NCI-H82 treated with DMSO at 0.1 percent for 48 hours (cell line): ENCODE data around the gene SNAPIN.

ENCODE experiments used
- DNase-seq: peaks from one replicate; lab custom pipeline; 2025; ENCODE audit not compliant: unreplicated experiment; lab: John Stamatoyannopoulos, UW

SNAPIN gene

DNA sequence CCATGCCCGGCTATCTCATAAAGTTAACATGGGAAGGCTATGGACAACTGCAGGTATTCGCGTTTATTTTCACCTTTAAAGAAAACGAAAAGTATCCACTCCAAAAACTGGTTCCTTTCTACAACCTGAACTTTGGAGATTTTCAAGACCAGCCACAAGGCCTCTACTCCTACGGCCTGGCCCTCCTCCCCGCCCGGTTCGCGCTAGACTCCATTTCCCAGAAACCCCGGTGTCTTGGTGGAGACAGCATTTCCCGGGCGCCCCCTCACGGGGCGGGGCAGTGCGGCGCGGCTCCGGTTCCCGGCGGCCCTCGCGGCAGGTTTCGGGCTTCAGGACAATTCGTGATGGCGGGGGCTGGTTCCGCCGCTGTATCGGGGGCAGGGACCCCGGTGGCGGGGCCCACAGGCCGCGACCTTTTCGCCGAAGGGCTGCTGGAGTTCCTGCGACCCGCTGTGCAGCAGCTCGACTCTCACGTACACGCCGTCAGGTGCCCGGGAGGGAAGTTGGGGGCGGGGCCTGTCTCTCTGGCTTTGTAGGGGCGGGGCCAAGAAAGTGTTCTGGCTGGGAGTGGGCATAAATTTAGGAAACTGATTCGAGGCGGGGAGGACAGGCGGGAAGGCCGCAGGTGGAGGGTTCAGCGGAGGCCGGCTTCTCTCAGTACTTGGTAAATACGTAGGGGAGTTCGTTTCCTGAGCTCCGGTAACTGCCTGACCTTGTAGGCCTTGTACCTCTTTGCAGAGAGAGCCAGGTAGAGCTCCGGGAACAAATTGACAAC is at the start of gene SNAPIN:
Gene SNAPIN, plus strand, starts transcription at position 304 of the 775 bp plus-strand sequence. Its CDS starts 41 bp downstream, at position 345.
- DNase-seq: peak; percentile 87

- no peak for DNase-seq
Measured at GRCh38 chr1:153608742-153609584, 49.5 kb upstream of the SNAPIN start.

DNA sequence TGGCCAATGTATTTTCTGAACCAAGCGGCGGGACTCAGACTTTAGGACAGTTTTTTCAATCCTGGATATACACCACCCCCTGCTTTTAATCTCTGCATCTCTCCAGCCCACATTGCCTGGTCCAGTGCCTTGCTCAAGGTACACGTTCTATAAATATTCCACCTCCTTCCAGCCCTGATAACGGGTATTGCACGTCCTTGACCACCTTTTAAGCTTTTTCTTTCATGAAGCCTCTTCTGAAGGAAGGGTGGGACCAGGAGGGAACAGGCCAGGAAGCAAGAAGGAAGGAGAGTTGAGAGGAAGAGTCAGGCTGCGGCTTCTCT is 49.0 kb upstream of the SNAPIN start:
- no peak for DNase-seq

DNA sequence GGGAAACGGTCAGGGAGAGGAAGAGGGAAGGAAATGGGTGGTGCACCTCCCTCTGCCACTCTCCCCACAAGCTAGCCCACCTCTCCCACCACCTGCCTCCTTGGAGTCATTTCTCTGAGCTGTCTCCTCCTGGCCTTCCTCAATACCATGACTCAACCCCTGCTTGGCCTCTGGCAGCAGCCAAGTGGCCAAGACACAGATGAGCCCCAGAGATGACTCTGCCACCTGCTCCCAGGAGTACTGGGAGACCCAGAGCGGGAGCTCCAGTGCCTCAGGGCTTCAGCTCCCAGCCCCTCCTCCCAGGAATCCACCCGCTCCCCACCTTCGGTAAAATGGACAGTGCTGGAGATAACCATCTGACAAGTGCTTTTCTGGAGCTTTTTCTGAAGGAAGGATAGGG is 48.2 kb upstream of the SNAPIN start:
- DNase-seq: no peak

GRCh38 chr1:153610811-153611301 is 47.6 kb upstream of the SNAPIN start:
- DNase-seq: no peak

GRCh38 chr1:153611356-153611755 is 47.1 kb upstream of the SNAPIN start:
- DNase-seq: no peak

DNA sequence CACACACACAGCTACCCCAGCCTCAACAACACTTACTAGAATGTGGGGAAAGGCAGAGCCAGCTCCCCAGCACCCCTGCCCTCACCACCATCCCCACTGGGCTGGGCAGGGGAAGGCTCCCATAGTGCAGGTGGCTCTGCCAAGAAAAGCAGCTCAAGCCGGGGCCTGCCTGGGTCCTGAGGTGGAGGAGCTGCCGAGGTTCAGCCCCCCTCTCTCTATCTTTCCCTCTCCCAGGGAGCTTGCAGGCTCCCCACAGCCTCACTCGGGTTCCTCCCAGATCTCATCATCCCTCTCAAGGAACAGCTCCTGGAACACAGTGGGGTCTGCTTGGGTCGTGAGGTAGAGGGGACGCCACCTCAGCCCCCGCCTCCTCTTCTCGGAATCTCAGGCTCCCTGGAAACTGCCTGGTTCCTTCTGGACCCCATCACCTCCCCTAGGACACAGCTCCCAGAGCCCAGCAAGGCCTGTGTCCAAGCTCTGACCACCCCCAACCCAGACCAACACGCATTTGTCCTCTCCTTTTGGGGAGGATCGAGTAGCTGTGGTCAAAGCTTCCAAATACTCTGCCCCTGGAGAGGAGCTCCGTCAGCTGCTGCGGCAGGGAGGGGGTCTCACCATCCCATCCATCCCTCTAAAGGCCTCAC is 46.3 kb upstream of the SNAPIN start:
- no peak for DNase-seq

DNA sequence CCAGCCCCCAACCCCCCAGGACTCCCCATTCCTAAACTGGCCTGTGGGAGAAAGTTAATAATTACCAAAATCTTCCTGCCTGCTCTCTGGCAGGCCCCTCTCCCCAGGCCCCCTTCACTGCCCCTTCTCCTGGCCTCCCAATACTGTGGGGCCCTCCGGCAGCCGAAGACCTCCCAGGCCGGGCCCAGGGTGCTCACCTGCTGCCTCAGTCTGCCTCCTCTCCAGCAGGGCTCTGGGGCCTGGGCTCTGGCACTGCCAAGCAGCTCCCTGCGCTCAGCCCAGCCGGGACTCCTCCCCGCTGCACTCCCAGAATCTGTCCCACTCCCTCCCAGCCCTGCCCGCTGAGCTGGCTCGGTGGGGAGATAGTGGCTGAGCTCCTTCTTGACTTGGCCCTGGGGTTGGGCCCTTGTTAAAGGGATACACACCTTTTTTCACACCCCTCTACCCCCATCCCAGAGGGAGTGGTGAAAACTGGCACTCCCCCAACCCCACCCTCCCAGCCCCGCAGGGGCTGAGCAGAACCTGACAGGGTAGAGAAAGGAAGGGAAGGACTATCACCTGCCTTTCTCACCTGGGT is 45.7 kb upstream of the SNAPIN start, which contains the start of gene S100A16:
Gene S100A16, minus strand, starts transcription at position 383 of the 577 bp plus-strand sequence. CDS start 4,986 bp downstream, outside the sequence.
- DNase-seq: no peak

- no peak for DNase-seq
Measured at GRCh38 chr1:153613406-153613805, 45.1 kb upstream of the SNAPIN start.

DNA sequence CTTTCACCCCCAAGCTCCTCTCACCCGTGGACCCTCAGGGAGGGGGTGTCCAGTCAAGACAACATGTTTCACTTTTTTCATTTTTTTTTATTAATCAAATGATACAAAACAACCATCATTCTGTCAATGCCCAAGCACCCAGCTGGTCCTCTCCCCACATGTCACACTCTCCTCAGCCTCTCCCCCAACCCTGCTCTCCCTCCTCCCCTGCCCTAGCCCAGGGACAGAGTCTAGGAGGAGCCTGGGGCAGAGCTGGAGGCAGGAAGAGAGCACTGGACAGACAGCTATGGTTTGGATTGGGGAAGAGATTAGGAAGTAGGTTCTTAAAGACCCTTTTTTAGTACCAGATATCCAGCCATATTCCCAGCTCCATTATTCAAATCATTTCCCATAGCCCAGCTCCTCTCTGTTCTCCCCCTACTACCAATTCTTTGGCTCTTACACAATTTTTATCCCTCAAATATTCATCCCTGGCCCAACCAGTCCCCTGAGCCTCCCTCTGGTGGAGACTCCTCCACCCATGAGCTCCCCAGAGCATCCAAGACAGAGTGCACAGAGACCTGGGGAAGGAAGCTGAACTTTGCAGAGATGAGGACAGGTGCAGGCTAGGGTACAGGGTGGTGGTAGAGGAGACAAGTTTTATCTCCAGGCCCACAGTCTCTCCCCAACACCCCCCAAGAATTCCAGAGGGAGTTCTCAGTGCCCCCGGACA is 44.2 kb upstream of the SNAPIN start:
- DNase-seq: no peak

DNA sequence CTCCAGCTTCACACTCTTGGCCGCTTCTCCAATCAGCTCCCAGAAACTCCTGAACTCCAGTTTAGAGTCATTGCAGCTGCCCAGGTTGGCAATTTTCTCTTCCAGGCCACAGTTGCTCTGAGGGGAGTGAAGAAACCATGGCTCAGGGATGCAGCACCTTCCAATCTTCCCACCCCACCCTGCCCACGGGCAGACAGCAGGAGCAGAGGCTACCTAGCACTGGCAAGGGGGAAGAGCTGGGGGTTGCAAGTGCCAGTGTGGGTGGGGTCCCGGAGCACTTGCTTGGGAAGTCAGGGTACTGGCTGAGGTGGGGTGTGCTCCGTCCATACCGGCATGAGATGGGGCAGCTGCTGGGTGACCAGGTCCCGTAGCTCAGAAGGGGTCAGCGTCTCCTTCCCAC is 43.6 kb upstream of the SNAPIN start:
- no peak for DNase-seq

GRCh38 chr1:153615406-153615805 is 43.1 kb upstream of the SNAPIN start:
- no peak for DNase-seq

DNA sequence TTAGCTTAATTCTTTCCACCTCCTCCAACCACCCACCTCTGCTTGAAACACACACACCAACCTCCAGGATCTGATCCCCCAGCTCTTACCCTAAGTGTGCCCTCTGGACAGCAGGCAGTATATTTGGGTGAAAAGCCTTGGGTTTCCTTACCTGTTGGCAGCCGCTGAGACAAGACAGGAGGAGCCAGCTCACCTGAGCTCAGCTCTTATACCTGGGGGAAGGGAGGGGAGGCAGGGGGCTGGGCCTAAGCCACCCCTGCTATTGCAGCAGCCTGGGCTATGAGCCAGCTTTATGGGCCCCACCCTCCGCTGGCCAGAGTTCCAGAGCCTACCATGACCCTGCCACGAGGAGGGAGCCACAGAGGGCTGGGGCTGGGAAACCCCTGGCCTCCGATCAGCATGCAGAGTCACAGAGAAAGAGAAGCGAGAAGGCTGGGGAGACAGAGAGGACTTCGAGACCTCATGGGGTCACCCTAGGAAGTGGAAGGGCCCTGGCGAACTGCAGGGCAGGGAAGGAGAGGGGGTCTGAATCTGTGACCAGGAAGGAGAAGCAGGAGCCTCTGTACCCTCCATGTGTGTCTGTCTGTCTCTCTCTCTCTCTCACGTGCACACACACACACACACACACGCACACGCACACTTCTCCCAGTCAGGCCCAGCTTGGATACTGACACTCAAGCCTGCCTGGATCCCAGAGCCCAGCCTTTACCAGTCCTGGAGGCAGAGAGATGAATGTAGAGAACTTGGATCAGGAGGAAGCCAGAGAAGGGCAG is 42.2 kb upstream of the SNAPIN start, which contains the start of gene S100A14:
Gene S100A14, minus strand, starts transcription at position 182 of the 773 bp plus-strand sequence. CDS start 467 bp downstream, outside the sequence.
- no peak for DNase-seq

DNA sequence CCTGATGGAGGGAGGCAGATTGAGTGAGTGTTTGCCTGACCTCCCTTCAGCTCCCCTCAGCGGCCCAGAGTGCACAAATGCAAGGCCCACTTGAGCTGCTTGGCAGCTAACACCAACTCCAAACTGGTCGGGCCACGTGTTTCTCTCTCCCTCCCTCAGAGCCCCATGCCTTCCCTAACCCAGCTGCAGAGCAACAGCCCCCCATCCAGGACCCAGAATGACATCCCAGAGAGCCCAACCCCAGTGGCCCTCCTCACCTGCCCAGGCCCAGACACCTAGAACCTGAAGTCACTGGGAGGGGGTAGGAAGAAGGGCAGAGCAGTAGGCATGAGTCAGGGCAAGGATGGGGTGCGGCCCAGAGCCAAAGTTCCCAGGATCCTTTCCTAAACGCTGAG is 41.6 kb upstream of the SNAPIN start:
- DNase-seq: no peak

- DNase-seq: no peak
Measured at GRCh38 chr1:153617663-153618062, 40.8 kb upstream of the SNAPIN start.

DNA sequence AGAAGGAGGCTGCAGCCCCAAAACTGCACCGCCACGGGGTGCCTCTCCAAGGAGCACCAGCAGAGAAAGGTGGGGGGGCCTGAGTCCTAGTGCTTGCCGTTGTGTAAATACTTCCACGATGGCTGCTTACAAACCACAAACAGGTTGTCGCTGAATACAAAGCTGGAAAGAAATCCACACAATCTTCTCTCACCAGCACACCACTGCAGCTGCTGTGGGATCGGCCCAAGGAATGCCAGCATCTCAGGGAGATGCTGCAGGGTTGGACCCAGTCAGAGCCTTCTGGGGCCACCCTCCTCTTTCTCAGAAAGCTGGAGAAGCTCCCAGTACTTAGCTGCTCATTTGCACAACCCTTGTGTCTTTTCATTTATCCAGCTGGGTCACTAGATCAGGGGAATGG is 39.3 kb upstream of the SNAPIN start:
- no peak for DNase-seq

DNA sequence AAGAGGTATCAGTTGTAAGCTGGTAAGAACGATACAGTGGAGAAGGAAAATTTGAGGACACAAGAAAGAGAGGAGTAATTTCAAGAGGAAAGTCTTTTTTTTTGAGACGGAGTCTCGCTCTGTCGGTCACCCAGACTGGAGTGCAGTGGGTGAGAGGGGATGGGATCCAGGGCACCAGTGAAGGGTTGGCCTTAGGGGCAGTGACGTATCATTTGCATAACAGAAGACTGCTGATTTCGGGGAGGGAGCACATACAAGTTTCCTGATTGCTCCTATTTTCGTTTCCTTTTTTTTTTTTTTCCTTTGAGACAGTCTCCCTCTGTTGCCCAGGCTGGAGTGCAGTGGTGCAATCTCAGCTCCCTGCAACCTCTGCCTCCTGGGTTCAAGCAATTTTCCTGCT is 35.4 kb upstream of the SNAPIN start:
- DNase-seq: no peak

GRCh38 chr1:153624965-153625611 is 33.4 kb upstream of the SNAPIN start:
- no peak for DNase-seq

DNA sequence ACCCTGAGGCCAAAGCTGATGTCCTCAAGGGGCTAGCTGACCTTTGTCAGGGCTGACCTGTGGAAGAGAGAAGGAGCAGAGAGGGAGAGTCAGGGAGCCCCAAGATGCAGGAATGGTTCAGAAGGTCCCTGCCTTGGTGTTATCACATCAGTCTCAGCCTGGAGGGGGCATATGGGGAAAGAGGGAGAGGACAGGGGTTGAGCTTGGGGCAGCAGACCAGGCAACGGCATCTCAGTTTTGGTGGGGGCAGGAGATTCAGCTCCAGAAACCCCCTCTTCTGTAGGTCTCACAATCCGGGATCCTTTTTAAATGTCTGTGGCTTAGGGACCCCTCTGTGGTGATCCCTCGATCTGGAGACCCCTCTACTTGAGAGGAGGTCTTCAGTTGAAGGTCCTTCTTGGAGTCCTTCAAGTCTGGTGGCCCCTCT is 32.0 kb upstream of the SNAPIN start:
- no peak for DNase-seq
